H1 (cell line): ENCODE data around the gene UBE4B. TPM values are rescaled to one million over a fixed set of nuclear protein-coding genes. Genes with fewer than 3 reads are reported as not detected.

ENCODE experiments used
- CTCF ChIA-PET: fragments of 300-600 bp; sonication (Branson Sonifier 250); formaldehyde crosslinking; loops from one replicate; lab custom pipeline; 2021; ENCODE audit not compliant: partially characterized antibody; lab: Charles Lee
- POLR2A ChIA-PET: fragments of 300-600 bp; sonication (Branson Sonifier 250); formaldehyde crosslinking; loops from one replicate; lab custom pipeline; 2021; ENCODE audit warnings: inconsistent platforms; ENCODE audit not compliant: partially characterized antibody; lab: Charles Lee
- DNase-seq, 2 experiments: peaks; one replicate each; pipeline versions ENCODE4 v3.0.0 to v3.0.0-alpha.2; 2010 to 2022; ENCODE audit warnings: low spot score in 2 of 2, low read depth in 1 of 2, mixed read lengths in 1 of 2
- FAIRE-seq: peaks from 2 replicates; lab custom pipeline; 2011; peaks lifted over from hg19 to GRCh38; lab: Jason Lieb, UNC
- H2AFZ ChIP-seq: 2 replicates; pipeline ENCODE4 v1.8.1; 2012; ENCODE audit warnings: low read length, inconsistent platforms
- H2AK5ac ChIP-seq: 2 replicates; pipeline ENCODE4 v1.6.1; 2013; ENCODE audit warnings: low read depth, low read length
- H2BK120ac ChIP-seq: replicated peaks from 2 replicates; pipeline ENCODE3; 2013; ENCODE audit warnings: low read depth, low read length, inconsistent platforms
- H2BK12ac ChIP-seq: 2 replicates; pipeline ENCODE4 v1.6.1; 2013; ENCODE audit warnings: low read depth, low read length
- H2BK15ac ChIP-seq: 2 replicates; pipeline ENCODE4 v1.6.1; 2013; ENCODE audit warnings: low read length
- H2BK20ac ChIP-seq: 2 replicates; pipeline ENCODE4 v1.6.1; 2013; ENCODE audit warnings: low read length
- H2BK5ac ChIP-seq: 2 replicates; pipeline ENCODE4 v1.6.1; 2013; ENCODE audit warnings: low read depth, low read length
- H3K14ac ChIP-seq: 2 replicates; pipeline ENCODE4 v1.6.1; 2013; ENCODE audit warnings: inconsistent platforms; ENCODE audit not compliant: insufficient read length
- H3K18ac ChIP-seq: 2 replicates; pipeline ENCODE4 v1.6.1; 2013; ENCODE audit warnings: low read length; ENCODE audit errors: extremely low read depth
- H3K23ac ChIP-seq: 2 replicates; pipeline ENCODE4 v1.6.1; 2013; ENCODE audit warnings: inconsistent platforms; ENCODE audit not compliant: insufficient read length
- H3K23me2 ChIP-seq: 2 replicates; pipeline ENCODE4 v1.6.1; 2013; ENCODE audit warnings: low read depth, low read length
- H3K27ac ChIP-seq: 2 replicates; pipeline ENCODE4 v1.6.1; 2011; ENCODE audit warnings: low read depth, low read length, inconsistent platforms
- H3K27me3 ChIP-seq, 4 experiments: replicated peaks in 1 of 4; 1 replicate in 1 of 4; 2 replicates in 3 of 4; pipeline versions ENCODE4 v1.6.1 to v1.8.1; 2011 to 2013; ENCODE audit warnings: low read length in 3 of 4, mild to moderate bottlenecking in 3 of 4, inconsistent platforms in 2 of 4, mixed read lengths in 2 of 4, moderate library complexity in 1 of 4; ENCODE audit not compliant: control insufficient read depth in 3 of 4, insufficient read depth in 3 of 4; ENCODE audit errors: extremely low read depth in 1 of 4
- H3K36me3 ChIP-seq, 4 experiments: 2 replicates each; pipeline versions ENCODE4 v1.6.1 to v1.8.1; 2011 to 2013; ENCODE audit warnings: mild to moderate bottlenecking in 4 of 4, low read length in 3 of 4, moderate library complexity in 2 of 4, control low read depth in 1 of 4, inconsistent platforms in 1 of 4; ENCODE audit not compliant: insufficient read depth in 4 of 4, control insufficient read depth in 2 of 4
- H3K4ac ChIP-seq: replicated peaks from 2 replicates; pipeline ENCODE3; 2013; ENCODE audit warnings: low read length, low read depth, mixed read lengths, inconsistent platforms; ENCODE audit not compliant: insufficient read length
- H3K4me1 ChIP-seq, 4 experiments: replicated peaks in 1 of 4; 1 replicate in 1 of 4; 2 replicates in 3 of 4; pipeline versions ENCODE4 v1.6.1 to v1.8.1; 2011 to 2013; ENCODE audit warnings: low read length in 3 of 4, inconsistent platforms in 2 of 4, mixed read lengths in 1 of 4; ENCODE audit not compliant: insufficient read depth in 4 of 4, control insufficient read depth in 3 of 4
- H3K4me2 ChIP-seq, 2 experiments: 2 replicates each; pipeline versions ENCODE4 v1.6.1 to v1.8.1; 2011 to 2013; ENCODE audit warnings: low read depth in 2 of 2, low read length in 2 of 2, control low read depth in 1 of 2, inconsistent platforms in 1 of 2, mild to moderate bottlenecking in 1 of 2; ENCODE audit not compliant: insufficient read depth in 1 of 2
- H3K4me3 ChIP-seq, 4 experiments: fragments of 200-600, 300-600 bp in 1 of 4; sonication (generic), shearing (Covaris generic), sonication (Bioruptor Twin) in 1 of 4; 2 replicates each; pipeline versions ENCODE4 v1.5.1 to v1.8.1; 2011 to 2016; ENCODE audit warnings: low read length in 4 of 4, low read depth in 3 of 4, control low read depth in 2 of 4, inconsistent platforms in 2 of 4, mild to moderate bottlenecking in 2 of 4, mixed read lengths in 1 of 4, moderate library complexity in 1 of 4; ENCODE audit not compliant: insufficient read depth in 2 of 4; ENCODE audit errors: extremely low read depth in 1 of 4
- H3K56ac ChIP-seq: replicated peaks from 2 replicates; pipeline ENCODE3; 2013; ENCODE audit warnings: low read depth, mild to moderate bottlenecking, mixed read lengths, low read length, inconsistent platforms; ENCODE audit not compliant: insufficient read length
- H3K79me1 ChIP-seq: 2 replicates; pipeline ENCODE4 v1.6.1; 2013; ENCODE audit warnings: low read depth, low read length, control low read depth
- H3K79me2 ChIP-seq, 2 experiments: 2 replicates each; pipeline versions ENCODE4 v1.6.1 to v1.8.1; 2012 to 2013; ENCODE audit warnings: low read length in 2 of 2, mild to moderate bottlenecking in 2 of 2, inconsistent platforms in 1 of 2; ENCODE audit not compliant: insufficient read depth in 2 of 2, control insufficient read depth in 1 of 2
- H3K9ac ChIP-seq, 4 experiments: replicated peaks in 1 of 4; 1 replicate in 1 of 4; 2 replicates in 3 of 4; pipeline versions ENCODE4 v1.6.1 to v1.8.1; 2011 to 2013; ENCODE audit warnings: low read depth in 3 of 4, low read length in 3 of 4, control low read depth in 2 of 4, mild to moderate bottlenecking in 2 of 4, moderate library complexity in 2 of 4, inconsistent platforms in 1 of 4; ENCODE audit errors: extremely low read depth in 1 of 4
- H3K9me3 ChIP-seq, 2 experiments: 2 replicates each; pipeline versions ENCODE4 v1.6.1 to v1.8.1; 2012 to 2013; ENCODE audit warnings: mild to moderate bottlenecking in 2 of 2, moderate library complexity in 2 of 2, control low read depth in 1 of 2, inconsistent platforms in 1 of 2, low read depth in 1 of 2, low read length in 1 of 2, mixed read lengths in 1 of 2; ENCODE audit not compliant: insufficient read depth in 2 of 2
- H4K20me1 ChIP-seq, 2 experiments: replicated peaks in 1 of 2; 2 replicates each; pipeline versions ENCODE3 to v1.8.1; 2011 to 2013; ENCODE audit warnings: inconsistent platforms in 2 of 2, low read length in 2 of 2, mild to moderate bottlenecking in 1 of 2; ENCODE audit not compliant: insufficient read depth in 2 of 2, control insufficient read depth in 1 of 2
- H4K5ac ChIP-seq: 2 replicates; pipeline ENCODE4 v1.6.1; 2013; ENCODE audit warnings: low read length, low read depth, mixed read lengths, inconsistent platforms; ENCODE audit not compliant: insufficient read length
- H4K8ac ChIP-seq: 2 replicates; pipeline ENCODE4 v1.8.0; 2013; ENCODE audit warnings: mild to moderate bottlenecking, moderate library complexity, low read length, inconsistent platforms; ENCODE audit not compliant: insufficient read depth; ENCODE audit errors: extremely low read depth
- H4K91ac ChIP-seq: replicated peaks from 2 replicates; pipeline ENCODE3; 2013; ENCODE audit warnings: low read length, mixed read lengths, inconsistent platforms; ENCODE audit not compliant: insufficient read length
- ASH2L ChIP-seq: fragments of 200-600, 300-600 bp; sonication (generic); IDR thresholded peaks from one replicate; pipeline ENCODE4 v1.7.1; 2017; ENCODE audit warnings: low read length
- CBX5 ChIP-seq: fragments of 300-800, 300-1000 bp; sonication (generic); IDR thresholded peaks from 2 replicates; pipeline ENCODE4 v1.7.1; 2016; ENCODE audit warnings: antibody characterized with exemption, low read length, low read depth
- CHD2 ChIP-seq: IDR thresholded peaks from 2 replicates; pipeline ENCODE4 v1.6.1; 2012; ENCODE audit warnings: low read length, improper control_type of control experiment
- EP300 ChIP-seq, 2 experiments: IDR thresholded peaks; 1 replicate in 1 of 2; 2 replicates in 1 of 2; pipeline ENCODE4 v1.6.1; 2011 to 2012; ENCODE audit warnings: low read depth in 2 of 2, low read length in 2 of 2, mild to moderate bottlenecking in 2 of 2, borderline replicate concordance in 1 of 2, inconsistent platforms in 1 of 2, moderate library complexity in 1 of 2
- FOSL1 ChIP-seq: IDR thresholded peaks from 2 replicates; pipeline ENCODE4 v1.6.1; 2011; ENCODE audit warnings: mild to moderate bottlenecking, low read depth, low read length, moderate library complexity; ENCODE audit not compliant: insufficient read depth
- GABPA ChIP-seq: IDR thresholded peaks from 2 replicates; pipeline ENCODE4 v1.6.1; 2011; ENCODE audit warnings: mild to moderate bottlenecking, low read length, moderate library complexity, borderline replicate concordance; ENCODE audit not compliant: insufficient read depth
- JUND ChIP-seq: IDR thresholded peaks from 2 replicates; pipeline ENCODE4 v1.6.1; 2011; ENCODE audit warnings: mild to moderate bottlenecking, improper control_type of control experiment, low read length
- PHF8 ChIP-seq: fragments of 200-600 bp; sonication (generic); conservative IDR thresholded peaks from 2 replicates; pipeline ENCODE4 v1.7.1; 2012; ENCODE audit warnings: low read depth, mild to moderate bottlenecking, inconsistent platforms, low read length, moderate library complexity
- RAD21 ChIP-seq, 2 experiments: IDR thresholded peaks in 1 of 2; conservative IDR thresholded peaks in 1 of 2; 2 replicates each; pipeline ENCODE4 v1.6.1; 2011; ENCODE audit warnings: low read depth in 2 of 2, low read length in 2 of 2, improper control_type of control experiment in 1 of 2, inconsistent platforms in 1 of 2, mild to moderate bottlenecking in 1 of 2, moderate library complexity in 1 of 2
- SAP30 ChIP-seq: fragments of 300-600 bp; sonication (generic); IDR thresholded peaks from 2 replicates; pipeline ENCODE4 v1.7.1; 2012; ENCODE audit warnings: low read length, moderate library complexity, mild to moderate bottlenecking, inconsistent platforms; ENCODE audit not compliant: insufficient read depth, insufficient replicate concordance
- SUZ12 ChIP-seq: fragments of 200-600 bp; sonication (generic); IDR thresholded peaks from 2 replicates; pipeline ENCODE4 v1.6.1; 2012; ENCODE audit warnings: mild to moderate bottlenecking, inconsistent platforms, low read length, moderate library complexity, mixed read lengths
- TCF12 ChIP-seq: IDR thresholded peaks from 2 replicates; pipeline ENCODE4 v1.6.1; 2011; ENCODE audit warnings: low read depth, mild to moderate bottlenecking, low read length
- YY1 ChIP-seq: IDR thresholded peaks from 2 replicates; pipeline ENCODE4 v1.6.1; 2011; ENCODE audit warnings: low read depth, mild to moderate bottlenecking, low read length
- WGBS, 2 experiments: shearing (Covaris generic) in 1 of 2; methylation state at CpG; one replicate each; pipeline versions ENCODE4 v1.1.6 to v1.1.7; 2013 to 2015; ENCODE audit warnings: low lambda C conversion rate in 2 of 2, mixed read lengths in 2 of 2, inconsistent platforms in 1 of 2, low coverage in 1 of 2, missing lambda C conversion rate in 1 of 2; ENCODE audit not compliant: insufficient replicate concordance in 2 of 2, insufficient coverage in 1 of 2, insufficient read length in 1 of 2; ENCODE audit errors: extremely low coverage in 1 of 2, missing lambda C conversion rate in 1 of 2; 5-methylcytosine and 5-hydroxymethylcytosine counted together
- polyA plus RNA-seq, 7 experiments: library from polyadenylated mRNA; depleted of rRNA in 3 of 7; stranded (reverse) in 5 of 7; unstranded in 2 of 7; fragments of >200 nt in 5 of 7; fragments of 200-250 nt in 2 of 7; gene quantifications; 1 replicate in 5 of 7; 2 replicates in 1 of 7; 4 replicates in 1 of 7; pipeline versions ENCODE4 v1.2.1 to v1.2.3, GENCODE V29; 2011 to 2013; ENCODE audit warnings: missing spikeins in 2 of 7, mixed read lengths in 2 of 7
- total RNA-seq: library from RNA; stranded (reverse); fragmentation: NEBNext Ultra II Directional; extraction: Animal tissue kit (Norgen Biotek cat#: 25700); gene quantifications from 2 replicates; pipeline ENCODE4 v1.2.1, GENCODE V29; 2021
- TF ChIP-seq, protein P1 (sequence below): IDR thresholded peaks from 2 replicates; pipeline ENCODE4 v1.6.1; 2011; ENCODE audit warnings: low read depth, mild to moderate bottlenecking, low read length; ENCODE audit not compliant: insufficient read depth

Gene UBE4B
- total and polyA plus RNA-seq, 2 of the 8 experiments (the other 6 are each of a cell fraction or from before 2014, with no cell fraction given), result 24.5 to 90.1 TPM

- H3K56ac ChIP-seq, result no peak overlapping the region
- H3K18ac ChIP-seq, result no peak overlapping the region
- peaks cover 1 to 2% of the 10 kb centered on the region in 2 experiments for H4K20me1 ChIP-seq
- H2BK120ac ChIP-seq, result no peak overlapping the region
- no peak overlapping the region for H2AFZ ChIP-seq
- POLR2A ChIA-PET, result no interaction called here
- H3K9ac ChIP-seq, result no peak overlapping the region
- H2BK5ac ChIP-seq, result no peak overlapping the region
- H3K9me3 ChIP-seq, result no peaks in the 10 kb centered on the region
- no peaks in the 10 kb centered on the region for H3K4me1 ChIP-seq
- 95% methylated on average over 1 of the region's 1 CpG; no CpG with 5 or more reads in 1 of the 2 experiments for WGBS, 2 experiments
- CTCF ChIA-PET, result no interaction called here
- no peak overlapping the region for H4K5ac ChIP-seq
- no peak overlapping the region for H3K4me3 ChIP-seq
- H2BK12ac ChIP-seq, result no peak overlapping the region
- no peak overlapping the region for H3K4me2 ChIP-seq
- peaks cover 0 to 26% of the 10 kb centered on the region in 2 experiments; a peak in 2 of 4 replicates for H3K79me2 ChIP-seq
- no peak for FAIRE-seq
- no peak overlapping the region for H2AK5ac ChIP-seq
- no peak overlapping the region for H4K8ac ChIP-seq
- no peaks in the 10 kb centered on the region; a peak in 1 of 8 replicates for H3K36me3 ChIP-seq
- no peaks in the 10 kb centered on the region for H3K23me2 ChIP-seq
- no peak overlapping the region for H4K91ac ChIP-seq
- H3K27ac ChIP-seq, result no peak overlapping the region
- no peak overlapping the region for H3K23ac ChIP-seq
- H3K14ac ChIP-seq, result no peak overlapping the region
- no peak overlapping the region for H3K4ac ChIP-seq
- no peak overlapping the region for H2BK20ac ChIP-seq
- no peak overlapping the region for H2BK15ac ChIP-seq
- DNase-seq, result no peak
- no peaks in the 10 kb centered on the region; the same call in 1 of the 2 replicates for H3K79me1 ChIP-seq
- H3K27me3 ChIP-seq, result no peaks in the 10 kb centered on the region
- TF ChIP-seq JUND (no peak), ASH2L (no peak), SUZ12 (no peak), CBX5 (no peak), EP300 (IDR thresholded peaks at IDR 0.05; ENCODE audit: borderline replicate concordance in 1 of 2, low read depth in 2 of 2, low read length in 2 of 2) (no peak), TCF12 (no peak), SAP30 (no peak), CHD2 (no peak), YY1 (no peak), GABPA (no peak), RAD21 (IDR thresholded peaks at IDR 0.05 in 1 of 2, conservative IDR thresholded peaks at IDR 0.05 in 1 of 2; ENCODE audit: low read depth in 2 of 2, low read length in 2 of 2) (no peak), PHF8 (no peak), FOSL1 (no peak)
- TF ChIP-seq, protein P1, sequence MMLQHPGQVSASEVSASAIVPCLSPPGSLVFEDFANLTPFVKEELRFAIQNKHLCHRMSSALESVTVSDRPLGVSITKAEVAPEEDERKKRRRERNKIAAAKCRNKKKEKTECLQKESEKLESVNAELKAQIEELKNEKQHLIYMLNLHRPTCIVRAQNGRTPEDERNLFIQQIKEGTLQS, result no peak
These were observed 47.8 kb downstream of the UBE4B start for GRCh38 chr1:10080523-10080922.
